Stomach smooth muscle (tissue), 2 donors: ENCODE results near the gene SMOC2.

Experiments
- H3K27ac ChIP-seq: one replicate; pipeline ENCODE4 v1.7.0; 2013; ENCODE audit warnings: mild to moderate bottlenecking, low read length, inconsistent platforms
- H3K27me3 ChIP-seq, 2 donors: one replicate each; pipeline ENCODE4 v1.7.0; 2013; ENCODE audit warnings: low read length in 2 of 2; ENCODE audit not compliant: insufficient read depth in 2 of 2, control insufficient read depth in 1 of 2
- H3K36me3 ChIP-seq, 2 donors: one replicate each; pipeline ENCODE4 v1.7.0; 2013; ENCODE audit warnings: low read length in 2 of 2; ENCODE audit not compliant: control insufficient read depth in 2 of 2, insufficient read depth in 2 of 2
- H3K4me1 ChIP-seq: one replicate; pipeline ENCODE4 v1.7.0; 2013; ENCODE audit warnings: low read length; ENCODE audit not compliant: control insufficient read depth, insufficient read depth
- H3K4me3 ChIP-seq, 2 donors: one replicate each; pipeline ENCODE4 v1.7.0; 2013; ENCODE audit warnings: low read length in 2 of 2
- H3K9ac ChIP-seq, 2 donors: one replicate each; pipeline ENCODE4 v1.7.0; 2013; ENCODE audit warnings: low read length in 2 of 2, mild to moderate bottlenecking in 1 of 2
- H3K9me3 ChIP-seq, 2 donors: one replicate each; pipeline ENCODE4 v1.7.0; 2013; ENCODE audit warnings: low read length in 2 of 2; ENCODE audit not compliant: control insufficient read depth in 2 of 2
- donor health status: healthy.
- donor health status: Pancreatic carcinoma.

SMOC2 gene

DNA sequence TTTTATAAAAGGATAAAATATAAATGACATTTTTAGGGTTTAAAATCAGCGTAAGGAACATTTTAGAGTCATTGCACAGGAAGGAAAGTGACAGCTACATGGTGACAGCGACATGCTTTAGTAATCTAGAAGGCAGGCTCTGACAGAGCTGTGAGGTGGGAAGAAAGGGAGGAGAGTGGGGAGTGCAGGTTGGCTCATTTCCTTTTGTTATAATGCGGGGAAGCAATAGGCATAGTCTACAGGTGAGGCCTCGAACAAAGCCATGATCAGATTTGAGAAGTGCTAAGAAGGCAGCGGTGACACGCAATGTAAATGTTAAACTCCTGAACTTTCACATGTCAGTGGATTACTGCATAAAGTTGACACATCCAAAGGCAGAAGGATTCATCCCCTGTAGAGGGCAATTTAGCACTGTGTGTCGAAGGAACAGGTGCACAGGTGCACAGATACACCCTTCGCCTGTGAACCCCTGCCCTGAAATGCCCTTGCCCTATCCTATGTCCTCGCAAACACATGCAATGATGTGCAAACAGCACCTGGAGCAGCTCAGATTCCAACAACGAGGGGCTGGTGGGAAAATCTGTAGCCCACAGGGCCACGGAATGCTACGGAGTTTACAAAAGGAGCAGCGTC lies 32.4 kb upstream of the SMOC2 start:
- Histone ChIP-seq H3K9ac (no peak overlapping the region), H3K9me3 (no peaks in the 10 kb centered on the region), H3K36me3 (no peaks in the 10 kb centered on the region), H3K27ac (no peak overlapping the region), H3K4me1 (no peaks in the 10 kb centered on the region), H3K27me3 (no peaks in the 10 kb centered on the region), H3K4me3 (no peak overlapping the region)

DNA sequence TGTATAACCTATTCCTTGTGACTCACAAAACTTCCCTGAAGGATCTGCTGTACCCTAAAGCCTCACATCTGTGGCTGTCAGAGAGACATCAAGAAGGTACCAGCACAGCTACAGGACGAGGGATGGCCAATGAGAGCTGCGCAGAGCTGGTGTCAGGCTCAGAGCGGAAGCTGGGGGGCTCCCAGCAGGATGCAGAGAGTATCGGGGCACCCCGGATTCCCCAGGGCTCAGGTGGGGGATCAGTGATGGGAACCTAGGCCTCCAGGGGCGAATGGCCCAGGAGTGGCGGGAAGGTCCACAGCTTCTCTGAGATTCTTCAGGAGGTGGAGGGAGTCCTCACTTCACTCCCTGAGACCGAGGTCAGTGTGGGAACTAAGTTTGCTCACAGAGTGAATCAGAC lies 30.9 kb upstream of the SMOC2 start:
- Histone ChIP-seq H3K4me3 (no peak overlapping the region), H3K27me3 (no peaks in the 10 kb centered on the region), H3K9me3 (no peaks in the 10 kb centered on the region), H3K9ac (no peak overlapping the region), H3K36me3 (no peaks in the 10 kb centered on the region), H3K4me1 (peaks cover 4% of the 10 kb centered on the region), H3K27ac (no peak overlapping the region)

DNA sequence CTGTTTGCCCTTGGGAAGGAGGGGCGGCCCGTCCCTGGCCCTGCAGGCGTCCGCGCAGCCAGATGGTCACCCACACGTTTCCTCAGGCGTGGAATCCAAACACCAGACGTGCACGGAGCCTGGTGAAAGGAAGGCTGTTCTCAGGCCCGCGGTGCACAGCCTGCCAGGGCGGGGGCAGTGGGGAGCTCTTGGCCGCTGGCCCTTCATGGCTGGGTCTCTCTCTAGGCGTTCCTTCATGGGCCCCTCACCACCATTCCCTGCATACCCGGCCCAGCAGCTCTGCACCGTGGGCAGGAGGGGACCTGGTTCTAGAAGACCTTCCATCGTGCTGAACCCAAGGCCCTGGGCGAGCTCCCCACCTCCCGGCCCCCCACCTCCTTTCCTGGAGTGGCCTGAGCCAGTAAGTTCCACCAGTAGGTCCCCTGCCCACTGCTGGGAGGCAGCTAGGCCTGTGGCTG lies 30.4 kb upstream of the SMOC2 start:
- H3K4me1 ChIP-seq = peaks cover 10% of the 10 kb centered on the region
- no peaks in the 10 kb centered on the region for H3K36me3 ChIP-seq
- H3K9ac ChIP-seq = no peak overlapping the region
- H3K27ac ChIP-seq = no peak overlapping the region
- H3K9me3 ChIP-seq = no peaks in the 10 kb centered on the region
- no peaks in the 10 kb centered on the region for H3K27me3 ChIP-seq
- H3K4me3 ChIP-seq = no peak overlapping the region

DNA sequence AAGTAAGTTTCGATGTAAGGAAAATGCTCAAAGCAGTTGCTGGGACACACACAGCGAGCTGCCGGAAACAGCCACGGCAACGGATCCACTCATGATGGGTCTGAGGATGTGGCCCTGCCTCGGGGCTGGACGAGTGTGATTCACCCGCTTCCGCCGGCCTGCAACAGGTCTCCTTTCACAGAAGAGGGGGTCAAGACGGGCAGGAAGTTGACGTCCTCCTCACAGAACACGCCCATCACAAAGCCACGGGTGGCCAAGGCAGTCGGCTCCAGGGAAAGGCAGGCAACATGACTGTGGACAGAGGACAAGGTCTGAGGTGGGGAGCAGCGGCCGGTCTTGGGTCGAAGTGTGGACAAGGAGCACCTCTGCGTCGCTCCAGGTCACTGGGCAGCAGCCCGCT lies 29.9 kb upstream of the SMOC2 start:
- Histone ChIP-seq H3K4me3 (no peak overlapping the region), H3K36me3 (no peaks in the 10 kb centered on the region), H3K4me1 (peaks cover 11% of the 10 kb centered on the region), H3K9me3 (no peaks in the 10 kb centered on the region), H3K9ac (no peak overlapping the region), H3K27me3 (no peaks in the 10 kb centered on the region), H3K27ac (no peak overlapping the region)

DNA sequence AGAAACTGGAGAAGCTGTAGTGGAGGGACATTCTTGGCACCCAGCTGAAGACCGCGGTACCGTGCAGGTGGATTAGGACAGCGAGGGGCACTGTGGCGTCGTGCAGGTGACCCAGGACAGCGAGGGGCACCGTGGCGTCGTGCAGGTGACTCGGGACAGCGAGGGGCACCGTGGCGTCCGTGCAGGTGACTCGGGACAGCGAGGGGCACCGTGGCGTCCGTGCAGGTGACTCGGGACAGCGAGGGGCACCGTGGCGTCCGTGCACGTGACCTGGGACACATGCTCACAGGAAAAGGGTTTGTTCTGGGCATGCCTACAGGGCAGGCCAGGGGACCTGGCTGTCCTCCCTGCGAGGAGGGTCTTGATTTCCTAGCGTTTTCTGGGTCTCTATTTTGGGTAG lies 29.2 kb upstream of the SMOC2 start:
- no peak overlapping the region for H3K9ac ChIP-seq
- no peak overlapping the region for H3K4me3 ChIP-seq
- H3K4me1 ChIP-seq = peaks cover 11% of the 10 kb centered on the region
- no peaks in the 10 kb centered on the region for H3K36me3 ChIP-seq
- no peak overlapping the region for H3K27ac ChIP-seq
- no peaks in the 10 kb centered on the region for H3K9me3 ChIP-seq
- no peaks in the 10 kb centered on the region for H3K27me3 ChIP-seq

DNA sequence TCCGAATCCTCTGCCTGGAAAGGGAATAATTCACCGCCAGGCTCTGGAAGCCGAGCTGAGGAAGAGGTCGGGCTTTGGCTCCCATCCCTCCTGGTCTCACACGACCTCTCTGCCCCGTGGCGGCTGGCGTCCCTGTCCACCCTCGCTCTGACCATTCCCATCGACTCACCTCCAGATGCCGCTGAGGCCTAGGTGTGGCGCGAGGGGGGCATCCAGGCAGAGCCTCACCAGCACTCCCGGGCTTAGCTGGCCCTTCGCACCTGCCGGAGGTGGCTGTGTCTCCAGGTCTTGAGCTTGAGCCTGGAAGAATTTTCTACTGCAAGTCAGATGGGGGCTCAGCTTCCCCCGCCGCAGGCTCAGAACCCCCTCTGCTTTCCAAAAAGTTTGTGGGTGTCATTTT lies 28.5 kb upstream of the SMOC2 start:
- H3K4me1 ChIP-seq = peaks cover 16% of the 10 kb centered on the region
- no peaks in the 10 kb centered on the region for H3K9me3 ChIP-seq
- no peak overlapping the region for H3K4me3 ChIP-seq
- no peak overlapping the region for H3K9ac ChIP-seq
- no peaks in the 10 kb centered on the region for H3K27me3 ChIP-seq
- H3K36me3 ChIP-seq = no peaks in the 10 kb centered on the region
- H3K27ac ChIP-seq = no peak overlapping the region

DNA sequence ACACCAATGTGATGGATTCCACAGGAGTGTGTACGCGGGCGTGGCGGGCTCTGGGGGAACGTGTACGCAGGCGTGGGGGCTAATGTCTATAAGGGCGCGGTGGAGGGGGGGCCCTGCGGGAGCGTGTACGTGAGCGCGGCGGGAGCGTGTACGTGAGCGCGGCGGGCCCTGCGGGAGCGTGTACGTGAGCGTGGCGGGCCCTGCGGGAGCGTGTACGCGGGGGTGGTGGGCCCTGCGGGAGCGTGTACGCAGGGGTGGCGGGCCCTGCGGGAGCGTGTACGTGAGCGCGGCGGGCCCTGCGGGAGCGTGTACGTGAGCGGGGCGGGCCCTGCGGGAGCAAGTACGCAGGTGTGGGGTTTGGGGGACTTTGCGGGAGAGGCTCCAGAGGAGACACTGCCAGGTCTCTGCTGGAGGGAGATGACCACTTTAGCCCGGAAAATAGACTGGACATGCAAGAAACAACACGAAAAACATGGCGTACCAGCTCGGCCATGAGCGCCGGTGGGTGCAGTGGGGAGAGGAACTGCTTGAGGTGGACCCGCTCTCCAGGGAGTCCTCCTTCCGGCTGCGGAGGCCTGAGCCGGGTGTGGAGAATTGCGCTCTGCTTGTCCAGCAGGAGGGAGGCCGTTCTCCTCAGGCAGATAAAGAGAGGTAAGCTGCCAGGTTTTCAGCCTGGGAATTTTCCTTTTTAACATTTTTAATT lies 27.8 kb upstream of the SMOC2 start:
- Histone ChIP-seq H3K27me3 (no peaks in the 10 kb centered on the region), H3K9me3 (no peaks in the 10 kb centered on the region), H3K36me3 (no peaks in the 10 kb centered on the region), H3K4me3 (no peak overlapping the region), H3K4me1 (peaks cover 18% of the 10 kb centered on the region), H3K9ac (no peak overlapping the region), H3K27ac (no peak overlapping the region)

DNA sequence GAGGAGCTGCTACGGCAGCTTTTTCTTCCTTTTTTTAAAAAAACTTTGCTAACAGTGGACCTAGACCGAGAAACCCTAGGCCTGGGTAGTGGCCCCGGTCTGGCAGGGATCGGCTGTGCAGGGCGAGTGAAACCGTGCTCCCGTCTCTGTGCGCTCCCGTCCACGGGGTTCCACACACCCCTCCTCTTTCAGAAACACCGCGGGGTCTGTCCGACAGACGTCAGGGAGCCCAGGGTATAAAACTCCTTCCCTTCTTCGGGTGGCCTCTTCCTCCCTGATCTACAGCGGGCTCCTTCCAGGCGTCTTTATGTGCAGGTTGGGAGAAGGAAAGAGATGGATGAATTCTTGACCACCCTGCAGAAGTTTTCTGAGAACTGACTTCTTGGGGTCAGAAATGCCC lies 27.1 kb upstream of the SMOC2 start:
- Histone ChIP-seq H3K9ac (no peak overlapping the region), H3K4me1 (peaks cover 22% of the 10 kb centered on the region), H3K9me3 (no peaks in the 10 kb centered on the region), H3K36me3 (no peaks in the 10 kb centered on the region), H3K27ac (no peak overlapping the region), H3K27me3 (no peaks in the 10 kb centered on the region), H3K4me3 (no peak overlapping the region)

DNA sequence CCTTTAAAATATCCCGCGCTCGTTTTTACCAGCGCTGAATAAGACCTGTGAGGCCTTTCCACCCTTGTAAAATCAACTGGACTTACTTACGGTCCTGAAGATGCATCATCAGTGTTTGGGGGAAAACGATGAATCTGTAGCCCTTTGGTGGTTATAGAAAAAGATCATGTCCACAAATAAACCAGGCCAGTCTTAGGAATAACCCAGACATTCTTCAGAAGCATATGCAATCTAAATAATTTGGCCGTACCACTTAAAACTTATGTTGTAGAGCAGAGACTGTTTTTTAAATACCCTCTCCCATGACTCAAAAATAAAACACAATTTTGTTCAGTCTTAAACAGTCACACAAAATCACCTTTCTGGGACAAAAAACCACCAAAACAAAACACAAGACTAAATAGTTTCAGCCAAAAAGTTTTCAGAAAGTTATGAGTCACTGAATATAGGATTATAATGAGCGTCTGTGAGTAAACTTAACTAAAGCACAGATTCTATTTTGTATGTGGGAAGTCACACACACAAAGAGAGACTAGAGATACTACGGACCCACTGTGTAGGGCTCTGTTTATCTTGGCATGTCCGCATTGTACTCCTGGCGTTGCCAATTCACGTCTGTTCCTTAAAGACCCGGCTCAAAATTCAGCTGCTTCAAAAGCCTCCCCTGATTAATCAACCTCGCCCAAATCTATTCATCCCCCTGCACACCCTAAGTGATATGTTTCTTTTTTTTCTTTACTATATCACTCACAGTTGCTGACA lies 26.5 kb upstream of the SMOC2 start:
- H3K9me3 ChIP-seq = no peaks in the 10 kb centered on the region
- no peaks in the 10 kb centered on the region for H3K27me3 ChIP-seq
- H3K27ac ChIP-seq = no peak overlapping the region
- no peak overlapping the region for H3K9ac ChIP-seq
- no peak overlapping the region for H3K4me3 ChIP-seq
- H3K4me1 ChIP-seq = peaks cover 25% of the 10 kb centered on the region
- H3K36me3 ChIP-seq = no peaks in the 10 kb centered on the region

DNA sequence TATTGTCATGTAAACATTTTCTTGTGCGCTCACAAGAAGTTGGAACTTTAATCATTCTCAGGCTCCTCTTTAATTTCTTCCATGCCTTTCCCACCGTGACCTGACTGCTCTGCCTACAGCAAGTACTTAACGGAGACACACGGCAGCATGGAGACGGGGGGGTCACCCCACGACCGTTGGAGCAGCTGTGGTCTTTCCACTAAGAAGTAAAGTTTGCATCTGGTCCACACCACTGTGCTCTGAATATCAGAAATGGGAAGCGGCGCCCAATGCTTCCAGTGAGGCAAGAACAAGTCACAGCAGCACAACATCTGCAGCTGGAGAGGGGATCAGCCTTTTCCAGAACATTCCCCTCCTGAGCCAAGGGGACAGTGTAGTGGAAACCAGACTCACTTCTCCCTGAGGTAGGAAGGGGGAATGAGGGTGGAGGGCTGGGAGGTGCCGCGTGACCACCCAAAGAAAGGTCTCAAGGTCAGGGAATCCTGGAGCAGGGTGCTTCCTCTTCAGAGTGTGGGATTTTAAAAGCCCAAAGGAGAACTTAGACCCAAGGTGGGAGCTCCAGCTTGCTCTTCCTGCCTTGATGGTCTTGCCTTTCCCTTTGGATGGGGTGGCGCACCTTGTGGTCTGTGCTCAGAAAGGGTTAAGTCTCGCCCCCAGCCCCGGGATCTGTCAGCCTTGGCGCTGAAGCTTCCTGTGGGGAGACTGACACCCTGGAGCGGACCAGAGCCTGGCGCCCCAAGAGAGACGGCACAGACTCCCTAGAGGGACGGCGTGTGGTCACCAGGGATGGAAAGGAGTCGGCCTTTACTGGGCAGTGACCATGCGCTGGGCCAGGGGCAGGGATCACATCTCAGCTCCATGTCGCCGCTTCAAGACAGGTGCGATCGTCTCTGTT lies 25.6 kb upstream of the SMOC2 start:
- Histone ChIP-seq H3K27ac (no peak overlapping the region), H3K9me3 (no peaks in the 10 kb centered on the region), H3K4me1 (peaks cover 25% of the 10 kb centered on the region)

More for the DNA sequence above, 25.6 kb upstream of the SMOC2 start:
- Histone ChIP-seq H3K4me3 (peak overlapping the region in 1 of 2 donors; percentile 35), H3K9ac (peak overlapping the region in 1 of 2 donors; percentile 21), H3K27me3 (no peaks in the 10 kb centered on the region), H3K36me3 (no peaks in the 10 kb centered on the region)
